Astrocyte (in vitro differentiated cells and primary cell): Measurements from ENCODE around the gene ZFP3.
"Not testable (repeated sequence)": the region's sequence is repeated elsewhere in the genome, so short reads cannot be mapped to it uniquely, and the experiment has no call there.

ENCODE experiments used
- EZH2 ChIP-seq: IDR thresholded peaks from 2 replicates; pipeline ENCODE4 v1.6.1; 2012; ENCODE audit warnings: mild to moderate bottlenecking, low read length, inconsistent platforms; ENCODE audit not compliant: insufficient read depth
- TF ChIP-seq, protein P1 (sequence below): IDR thresholded peaks from 2 replicates; pipeline ENCODE4 v1.5.1; 2011; ENCODE audit warnings: low read depth, mild to moderate bottlenecking, inconsistent platforms, low read length, moderate library complexity; ENCODE audit not compliant: insufficient read depth

DNA sequence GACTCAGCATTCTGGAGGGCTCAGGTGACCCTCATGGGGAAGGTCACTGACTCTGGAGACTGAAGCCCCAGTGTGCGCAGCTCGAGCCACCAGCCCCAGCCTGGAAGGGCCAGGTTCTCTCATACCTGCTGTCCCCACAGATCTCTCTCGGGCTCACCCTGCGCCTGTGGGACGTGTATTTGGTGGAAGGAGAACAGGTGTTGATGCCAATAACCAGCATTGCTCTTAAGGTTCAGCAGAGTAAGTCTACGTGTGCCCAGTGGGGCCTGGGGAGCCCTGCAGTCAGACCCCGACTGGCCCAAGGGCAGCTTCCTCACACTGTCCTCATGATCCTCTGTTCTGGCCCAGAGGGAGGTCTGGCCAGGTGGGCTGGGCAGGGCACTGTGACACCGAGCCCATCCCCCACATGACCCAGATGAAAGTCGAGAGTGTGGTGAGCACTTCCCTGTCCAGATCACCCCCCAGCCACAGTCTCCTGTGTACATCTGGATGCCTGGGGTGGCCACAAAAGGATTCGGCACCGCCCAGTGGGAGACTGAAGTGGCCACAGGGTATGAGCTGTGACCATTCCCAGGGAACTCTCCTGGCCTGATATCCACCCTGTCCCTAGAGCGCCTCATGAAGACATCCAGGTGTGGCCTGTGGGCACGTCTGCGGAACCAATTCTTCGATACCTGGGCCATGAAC is 59.4 kb downstream of the ZFP3 start:
- TF ChIP-seq, protein P1, sequence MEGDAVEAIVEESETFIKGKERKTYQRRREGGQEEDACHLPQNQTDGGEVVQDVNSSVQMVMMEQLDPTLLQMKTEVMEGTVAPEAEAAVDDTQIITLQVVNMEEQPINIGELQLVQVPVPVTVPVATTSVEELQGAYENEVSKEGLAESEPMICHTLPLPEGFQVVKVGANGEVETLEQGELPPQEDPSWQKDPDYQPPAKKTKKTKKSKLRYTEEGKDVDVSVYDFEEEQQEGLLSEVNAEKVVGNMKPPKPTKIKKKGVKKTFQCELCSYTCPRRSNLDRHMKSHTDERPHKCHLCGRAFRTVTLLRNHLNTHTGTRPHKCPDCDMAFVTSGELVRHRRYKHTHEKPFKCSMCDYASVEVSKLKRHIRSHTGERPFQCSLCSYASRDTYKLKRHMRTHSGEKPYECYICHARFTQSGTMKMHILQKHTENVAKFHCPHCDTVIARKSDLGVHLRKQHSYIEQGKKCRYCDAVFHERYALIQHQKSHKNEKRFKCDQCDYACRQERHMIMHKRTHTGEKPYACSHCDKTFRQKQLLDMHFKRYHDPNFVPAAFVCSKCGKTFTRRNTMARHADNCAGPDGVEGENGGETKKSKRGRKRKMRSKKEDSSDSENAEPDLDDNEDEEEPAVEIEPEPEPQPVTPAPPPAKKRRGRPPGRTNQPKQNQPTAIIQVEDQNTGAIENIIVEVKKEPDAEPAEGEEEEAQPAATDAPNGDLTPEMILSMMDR: not testable (repeated sequence)
- not testable (repeated sequence) for TF ChIP-seq EZH2
